Fibroblast of lung (primary cell): ENCODE data around the gene TAF1C. TPM values are rescaled to one million over a fixed set of nuclear protein-coding genes. Genes with fewer than 3 reads are reported as not detected.

Experiments used
- polyA plus RNA-seq, 2 donors: library from polyadenylated mRNA; depleted of rRNA in 1 of 2; stranded (reverse) in 1 of 2; unstranded in 1 of 2; fragments of >200 nt; gene quantifications; 2 replicates each; pipeline ENCODE4 v1.2.1, GENCODE V29; 2011 to 2012; ENCODE audit warnings: missing spikeins in 1 of 2
- total RNA-seq: library from RNA; depleted of rRNA; stranded (reverse); fragments of >200 nt; gene quantifications from 2 replicates; pipeline ENCODE4 v1.2.1, GENCODE V29; 2014

Gene TAF1C
- total and polyA plus RNA-seq, 2 donors (not counting 1 experiment from before 2014, with no cell fraction given): 9.3 to 12.9 TPM

Other genes with a start within 250 kb of the TAF1C start
- 3.6 and 6.6 TPM in 2 replicates for gene OSGIN1, start 233.8 kb downstream of the TAF1C start, total RNA-seq
- gene OSGIN1, start 233.8 kb downstream of the TAF1C start, polyA plus RNA-seq: 2.1 and 5.5 TPM in 2 replicates
- under 0.01 and 0.17 TPM in 2 replicates for gene NECAB2, start 218.8 kb downstream of the TAF1C start, total RNA-seq
- gene NECAB2, start 218.8 kb downstream of the TAF1C start, polyA plus RNA-seq: 0.03 and 0.41 TPM in 2 replicates
- not detected in 2 replicates for gene SLC38A8, start 144.3 kb downstream of the TAF1C start, total RNA-seq
- not detected in 2 replicates for gene SLC38A8, start 144.3 kb downstream of the TAF1C start, polyA plus RNA-seq
- gene MBTPS1, start 70.1 kb downstream of the TAF1C start, total RNA-seq: 96.0 and 109 TPM in 2 replicates
- 65.9 and 80.3 TPM in 2 replicates for gene MBTPS1, start 70.1 kb downstream of the TAF1C start, polyA plus RNA-seq
- gene HSDL1, start 41.9 kb downstream of the TAF1C start, total RNA-seq: 21.8 and 24.8 TPM in 2 replicates
- gene HSDL1, start 41.9 kb downstream of the TAF1C start, polyA plus RNA-seq: 18.3 and 23.6 TPM in 2 replicates
- gene DNAAF1, start 41.7 kb downstream of the TAF1C start, total RNA-seq: not detected in 2 replicates
- gene DNAAF1, start 41.7 kb downstream of the TAF1C start, polyA plus RNA-seq: not detected in 2 replicates
- not detected in 2 replicates for gene ADAD2, start 4.1 kb upstream of the TAF1C start, total RNA-seq
- not detected in 2 replicates for gene ADAD2, start 4.1 kb upstream of the TAF1C start, polyA plus RNA-seq
- gene KCNG4, start 53.0 kb upstream of the TAF1C start, total RNA-seq: not detected in 2 replicates
- gene KCNG4, start 53.0 kb upstream of the TAF1C start, polyA plus RNA-seq: not detected in 2 replicates
- 3.1 and 34.0 TPM in 2 replicates for gene WFDC1, start 107.8 kb upstream of the TAF1C start, total RNA-seq
- gene WFDC1, start 107.8 kb upstream of the TAF1C start, polyA plus RNA-seq: 4.7 and 32.1 TPM in 2 replicates
- not detected in 2 replicates for gene ATP2C2, start 181.5 kb upstream of the TAF1C start, total RNA-seq
- gene ATP2C2, start 181.5 kb upstream of the TAF1C start, polyA plus RNA-seq: not detected in 2 replicates